GM12878 (cell line): ENCODE data around the gene RBM6. TPM values are rescaled to one million over a fixed set of nuclear protein-coding genes. Genes with fewer than 3 reads are reported as not detected.

Experiments used
- ATF7 ChIP-seq: fragments of 450-650 bp; IDR thresholded peaks from 2 replicates; pipeline ENCODE4 v1.6.1; 2016; ENCODE audit warnings: low read depth, mild to moderate bottlenecking
- CBX3 ChIP-seq: fragments of 200-600 bp; sonication (generic); IDR thresholded peaks from 2 replicates; pipeline ENCODE4 v1.6.1; 2016; ENCODE audit warnings: low read depth, borderline replicate concordance
- CEBPB ChIP-seq, 2 experiments: fragments of 150-350 bp in 1 of 2; IDR thresholded peaks; 2 replicates each; pipeline ENCODE4 v1.6.1; 2012 to 2014; ENCODE audit warnings: low read depth in 2 of 2, low read length in 2 of 2, borderline replicate concordance in 1 of 2, inconsistent platforms in 1 of 2
- IKZF1 ChIP-seq: fragments of 450-650 bp; conservative IDR thresholded peaks from 2 replicates; pipeline ENCODE4 v1.6.1; 2017; ENCODE audit warnings: antibody characterized with exemption, mild to moderate bottlenecking
- NFYA ChIP-seq: IDR thresholded peaks from 2 replicates; pipeline ENCODE4 v1.6.1; 2011; ENCODE audit warnings: low read depth, mild to moderate bottlenecking, low read length, improper control_type of control experiment, borderline replicate concordance
- NRF1 ChIP-seq: conservative IDR thresholded peaks from 2 replicates; pipeline ENCODE4 v1.6.1; 2011; ENCODE audit warnings: mild to moderate bottlenecking, low read depth, low read length, improper control_type of control experiment
- PAX8 ChIP-seq: fragments of 450-650 bp; IDR thresholded peaks from 2 replicates; pipeline ENCODE4 v1.6.1; 2017; ENCODE audit warnings: mild to moderate bottlenecking, moderate library complexity
- PML ChIP-seq: IDR thresholded peaks from 2 replicates; pipeline ENCODE4 v1.6.1; 2012; ENCODE audit warnings: low read length, inconsistent platforms
- RBBP5 ChIP-seq: fragments of 200-600 bp; sonication (generic); conservative IDR thresholded peaks from 2 replicates; pipeline ENCODE4 v1.6.1; 2016
- SIX5 ChIP-seq: IDR thresholded peaks from 2 replicates; pipeline ENCODE4 v1.6.1; 2011; ENCODE audit warnings: mild to moderate bottlenecking, low read depth, low read length, moderate library complexity; ENCODE audit not compliant: severe bottlenecking
- SREBF1 ChIP-seq: IDR thresholded peaks from 2 replicates; pipeline ENCODE4 v1.6.1; 2012; ENCODE audit warnings: mild to moderate bottlenecking, low read length
- STAT1 ChIP-seq: fragments of 450-650 bp; conservative IDR thresholded peaks from 2 replicates; pipeline ENCODE4 v1.6.1; 2014; ENCODE audit warnings: antibody characterized with exemption, mild to moderate bottlenecking
- STAT3 ChIP-seq: IDR thresholded peaks from 2 replicates; pipeline ENCODE4 v1.6.1; 2011; ENCODE audit warnings: low read depth, low read length, improper control_type of control experiment
- YY1 ChIP-seq: IDR thresholded peaks from 2 replicates; pipeline ENCODE4 v1.6.1; 2011; ENCODE audit warnings: low read depth, mild to moderate bottlenecking, low read length
- ZNF622 ChIP-seq: fragments of 450-650 bp; IDR thresholded peaks from 2 replicates; pipeline ENCODE4 v1.6.1; 2017; ENCODE audit warnings: mild to moderate bottlenecking, inconsistent platforms
- polyA plus RNA-seq, 11 experiments: library from polyadenylated mRNA; depleted of rRNA in 4 of 11; unstranded in 6 of 11; stranded (reverse) in 5 of 11; fragments of >200 nt; fragmentation: Nextera tagmentation in 4 of 11; fragmentation: Illumina TruSeq in 1 of 11; extraction: Ambion mirVana in 4 of 11; extraction: Trizol in 1 of 11; gene quantifications; 1 replicate in 1 of 11; 2 replicates in 10 of 11; pipeline versions ENCODE4 v1.2.1 to v1.2.3, GENCODE V29; 2011 to 2016; ENCODE audit warnings: inconsistent platforms in 2 of 11, missing spikeins in 2 of 11, low read depth in 1 of 11
- total RNA-seq, 4 experiments: library from RNA; depleted of rRNA in 3 of 4; stranded (reverse); fragments of >200 nt in 3 of 4; fragmentation: Illumina TruSeq in 1 of 4; extraction: Trizol in 1 of 4; gene quantifications; 2 replicates each; pipeline versions ENCODE4 v1.2.1 to v1.2.3, GENCODE V29; 2013 to 2021
- TF ChIP-seq, protein P1 (sequence below): fragments of 450-650 bp; formaldehyde crosslinking; IDR thresholded peaks from 2 replicates; pipeline ENCODE4 v1.5.0; 2022; ENCODE audit warnings: mild to moderate bottlenecking, missing genetic modification characterization
- TF ChIP-seq, protein P2 (sequence below): fragments of 450-650 bp; IDR thresholded peaks from 2 replicates; pipeline ENCODE4 v1.6.1; 2016; ENCODE audit warnings: mild to moderate bottlenecking
- TF ChIP-seq, protein P3 (sequence below): fragments of 450-650 bp; IDR thresholded peaks from 2 replicates; pipeline ENCODE4 v1.6.1; 2018; ENCODE audit warnings: mild to moderate bottlenecking, low read depth, moderate library complexity; ENCODE audit not compliant: partially characterized antibody
- TF ChIP-seq, protein P4 (sequence below): IDR thresholded peaks from 2 replicates; pipeline ENCODE4 v1.6.1; 2012; ENCODE audit warnings: low read length, inconsistent platforms
- TF ChIP-seq, protein P5 (sequence below): fragments of 450-650 bp; conservative IDR thresholded peaks from 2 replicates; pipeline ENCODE4 v1.6.1; 2017; ENCODE audit warnings: mild to moderate bottlenecking, moderate library complexity

Gene RBM6
- total and polyA plus RNA-seq, 10 of the 15 experiments (the other 5 are each of a cell fraction or from before 2014, with no cell fraction given): 45.3 to 103 (median 81.3) TPM

DNA sequence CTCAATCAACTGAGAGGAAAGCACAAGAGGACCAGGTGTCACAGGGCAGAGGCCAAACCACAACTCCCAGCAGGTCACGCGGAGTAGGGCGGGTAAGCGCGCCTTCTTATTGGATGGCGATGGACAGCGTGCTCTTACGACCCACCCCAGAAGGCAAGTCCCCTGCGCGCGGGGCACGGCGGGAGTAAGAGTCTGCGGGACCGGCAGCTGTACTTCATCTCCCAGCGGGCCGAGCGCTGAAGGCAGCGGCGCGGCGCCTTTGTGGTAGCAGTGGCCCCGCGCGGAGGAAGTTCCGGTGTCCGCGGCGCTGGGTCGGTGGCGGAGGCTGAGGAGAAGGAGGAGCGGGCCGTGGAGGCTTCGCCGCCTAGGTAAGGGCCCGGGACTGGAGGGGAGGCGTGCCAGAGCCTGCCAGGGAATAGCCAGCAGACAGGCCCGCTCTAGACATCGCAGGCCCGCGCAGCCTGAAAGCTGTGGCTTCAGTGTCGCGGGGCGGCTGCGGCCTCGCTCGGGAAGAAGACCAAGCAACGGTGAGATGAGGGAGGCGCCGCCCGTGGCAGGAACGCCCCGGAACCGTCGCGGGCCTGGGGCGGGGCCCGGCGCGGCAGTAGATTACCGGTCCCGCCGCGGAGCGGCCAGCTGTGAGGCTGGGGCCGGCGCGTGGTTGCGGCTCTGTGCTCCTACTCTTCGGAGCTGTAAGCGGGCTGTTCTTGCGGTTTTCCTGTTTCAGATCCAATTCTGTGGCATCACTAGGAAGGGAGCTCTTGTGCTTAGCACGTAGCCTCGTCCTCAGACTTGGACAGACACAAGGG, at the start of gene RBM6 (continued):
- TF ChIP-seq, protein P1, sequence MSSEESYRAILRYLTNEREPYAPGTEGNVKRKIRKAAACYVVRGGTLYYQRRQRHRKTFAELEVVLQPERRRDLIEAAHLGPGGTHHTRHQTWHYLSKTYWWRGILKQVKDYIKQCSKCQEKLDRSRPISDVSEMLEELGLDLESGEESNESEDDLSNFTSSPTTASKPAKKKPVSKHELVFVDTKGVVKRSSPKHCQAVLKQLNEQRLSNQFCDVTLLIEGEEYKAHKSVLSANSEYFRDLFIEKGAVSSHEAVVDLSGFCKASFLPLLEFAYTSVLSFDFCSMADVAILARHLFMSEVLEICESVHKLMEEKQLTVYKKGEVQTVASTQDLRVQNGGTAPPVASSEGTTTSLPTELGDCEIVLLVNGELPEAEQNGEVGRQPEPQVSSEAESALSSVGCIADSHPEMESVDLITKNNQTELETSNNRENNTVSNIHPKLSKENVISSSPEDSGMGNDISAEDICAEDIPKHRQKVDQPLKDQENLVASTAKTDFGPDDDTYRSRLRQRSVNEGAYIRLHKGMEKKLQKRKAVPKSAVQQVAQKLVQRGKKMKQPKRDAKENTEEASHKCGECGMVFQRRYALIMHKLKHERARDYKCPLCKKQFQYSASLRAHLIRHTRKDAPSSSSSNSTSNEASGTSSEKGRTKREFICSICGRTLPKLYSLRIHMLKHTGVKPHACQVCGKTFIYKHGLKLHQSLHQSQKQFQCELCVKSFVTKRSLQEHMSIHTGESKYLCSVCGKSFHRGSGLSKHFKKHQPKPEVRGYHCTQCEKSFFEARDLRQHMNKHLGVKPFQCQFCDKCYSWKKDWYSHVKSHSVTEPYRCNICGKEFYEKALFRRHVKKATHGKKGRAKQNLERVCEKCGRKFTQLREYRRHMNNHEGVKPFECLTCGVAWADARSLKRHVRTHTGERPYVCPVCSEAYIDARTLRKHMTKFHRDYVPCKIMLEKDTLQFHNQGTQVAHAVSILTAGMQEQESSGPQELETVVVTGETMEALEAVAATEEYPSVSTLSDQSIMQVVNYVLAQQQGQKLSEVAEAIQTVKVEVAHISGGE (CRISPR knock-in tag): no peak
- TF ChIP-seq, protein P2, sequence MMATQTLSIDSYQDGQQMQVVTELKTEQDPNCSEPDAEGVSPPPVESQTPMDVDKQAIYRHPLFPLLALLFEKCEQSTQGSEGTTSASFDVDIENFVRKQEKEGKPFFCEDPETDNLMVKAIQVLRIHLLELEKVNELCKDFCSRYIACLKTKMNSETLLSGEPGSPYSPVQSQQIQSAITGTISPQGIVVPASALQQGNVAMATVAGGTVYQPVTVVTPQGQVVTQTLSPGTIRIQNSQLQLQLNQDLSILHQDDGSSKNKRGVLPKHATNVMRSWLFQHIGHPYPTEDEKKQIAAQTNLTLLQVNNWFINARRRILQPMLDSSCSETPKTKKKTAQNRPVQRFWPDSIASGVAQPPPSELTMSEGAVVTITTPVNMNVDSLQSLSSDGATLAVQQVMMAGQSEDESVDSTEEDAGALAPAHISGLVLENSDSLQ: peak; percentile 76
- no peak for TF ChIP-seq PAX8
- peak; percentile 72 for TF ChIP-seq SREBF1
- TF ChIP-seq YY1: peak; percentile 31
- no peak for TF ChIP-seq NRF1
- TF ChIP-seq, protein P3, sequence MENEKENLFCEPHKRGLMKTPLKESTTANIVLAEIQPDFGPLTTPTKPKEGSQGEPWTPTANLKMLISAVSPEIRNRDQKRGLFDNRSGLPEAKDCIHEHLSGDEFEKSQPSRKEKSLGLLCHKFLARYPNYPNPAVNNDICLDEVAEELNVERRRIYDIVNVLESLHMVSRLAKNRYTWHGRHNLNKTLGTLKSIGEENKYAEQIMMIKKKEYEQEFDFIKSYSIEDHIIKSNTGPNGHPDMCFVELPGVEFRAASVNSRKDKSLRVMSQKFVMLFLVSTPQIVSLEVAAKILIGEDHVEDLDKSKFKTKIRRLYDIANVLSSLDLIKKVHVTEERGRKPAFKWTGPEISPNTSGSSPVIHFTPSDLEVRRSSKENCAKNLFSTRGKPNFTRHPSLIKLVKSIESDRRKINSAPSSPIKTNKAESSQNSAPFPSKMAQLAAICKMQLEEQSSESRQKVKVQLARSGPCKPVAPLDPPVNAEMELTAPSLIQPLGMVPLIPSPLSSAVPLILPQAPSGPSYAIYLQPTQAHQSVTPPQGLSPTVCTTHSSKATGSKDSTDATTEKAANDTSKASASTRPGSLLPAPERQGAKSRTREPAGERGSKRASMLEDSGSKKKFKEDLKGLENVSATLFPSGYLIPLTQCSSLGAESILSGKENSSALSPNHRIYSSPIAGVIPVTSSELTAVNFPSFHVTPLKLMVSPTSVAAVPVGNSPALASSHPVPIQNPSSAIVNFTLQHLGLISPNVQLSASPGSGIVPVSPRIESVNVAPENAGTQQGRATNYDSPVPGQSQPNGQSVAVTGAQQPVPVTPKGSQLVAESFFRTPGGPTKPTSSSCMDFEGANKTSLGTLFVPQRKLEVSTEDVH: no peak
- TF ChIP-seq STAT1: 0 out of 2 replicates have a peak, but pooled peaks have one; percentile 68
- no peak for TF ChIP-seq ZNF622
- TF ChIP-seq SIX5: peak; percentile 88
- TF ChIP-seq PML: peak; percentile 96
- TF ChIP-seq STAT3: no peak
- TF ChIP-seq, protein P4, sequence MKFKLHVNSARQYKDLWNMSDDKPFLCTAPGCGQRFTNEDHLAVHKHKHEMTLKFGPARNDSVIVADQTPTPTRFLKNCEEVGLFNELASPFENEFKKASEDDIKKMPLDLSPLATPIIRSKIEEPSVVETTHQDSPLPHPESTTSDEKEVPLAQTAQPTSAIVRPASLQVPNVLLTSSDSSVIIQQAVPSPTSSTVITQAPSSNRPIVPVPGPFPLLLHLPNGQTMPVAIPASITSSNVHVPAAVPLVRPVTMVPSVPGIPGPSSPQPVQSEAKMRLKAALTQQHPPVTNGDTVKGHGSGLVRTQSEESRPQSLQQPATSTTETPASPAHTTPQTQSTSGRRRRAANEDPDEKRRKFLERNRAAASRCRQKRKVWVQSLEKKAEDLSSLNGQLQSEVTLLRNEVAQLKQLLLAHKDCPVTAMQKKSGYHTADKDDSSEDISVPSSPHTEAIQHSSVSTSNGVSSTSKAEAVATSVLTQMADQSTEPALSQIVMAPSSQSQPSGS: no peak
- TF ChIP-seq ATF7: peak; percentile 45; the same call in 1 of the 2 replicates
- TF ChIP-seq RBBP5: no peak
- no peak for TF ChIP-seq CEBPB (IDR thresholded peaks at IDR 0.05; ENCODE audit: borderline replicate concordance in 1 of 2, low read depth in 2 of 2, low read length in 2 of 2)
- no peak for TF ChIP-seq NFYA
- TF ChIP-seq, protein P5, sequence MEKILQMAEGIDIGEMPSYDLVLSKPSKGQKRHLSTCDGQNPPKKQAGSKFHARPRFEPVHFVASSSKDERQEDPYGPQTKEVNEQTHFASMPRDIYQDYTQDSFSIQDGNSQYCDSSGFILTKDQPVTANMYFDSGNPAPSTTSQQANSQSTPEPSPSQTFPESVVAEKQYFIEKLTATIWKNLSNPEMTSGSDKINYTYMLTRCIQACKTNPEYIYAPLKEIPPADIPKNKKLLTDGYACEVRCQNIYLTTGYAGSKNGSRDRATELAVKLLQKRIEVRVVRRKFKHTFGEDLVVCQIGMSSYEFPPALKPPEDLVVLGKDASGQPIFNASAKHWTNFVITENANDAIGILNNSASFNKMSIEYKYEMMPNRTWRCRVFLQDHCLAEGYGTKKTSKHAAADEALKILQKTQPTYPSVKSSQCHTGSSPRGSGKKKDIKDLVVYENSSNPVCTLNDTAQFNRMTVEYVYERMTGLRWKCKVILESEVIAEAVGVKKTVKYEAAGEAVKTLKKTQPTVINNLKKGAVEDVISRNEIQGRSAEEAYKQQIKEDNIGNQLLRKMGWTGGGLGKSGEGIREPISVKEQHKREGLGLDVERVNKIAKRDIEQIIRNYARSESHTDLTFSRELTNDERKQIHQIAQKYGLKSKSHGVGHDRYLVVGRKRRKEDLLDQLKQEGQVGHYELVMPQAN: peak; percentile 96
- peak; percentile 96 for TF ChIP-seq IKZF1
- TF ChIP-seq CBX3: no peak
